H1 (cell line): ENCODE data around the gene CRTAC1. TPM values are rescaled to one million over a fixed set of nuclear protein-coding genes. Genes with fewer than 3 reads are reported as not detected.

Source experiments
- CTCF ChIA-PET: fragments of 300-600 bp; sonication (Branson Sonifier 250); formaldehyde crosslinking; loops from one replicate; lab custom pipeline; 2021; ENCODE audit not compliant: partially characterized antibody; lab: Charles Lee
- POLR2A ChIA-PET: fragments of 300-600 bp; sonication (Branson Sonifier 250); formaldehyde crosslinking; loops from one replicate; lab custom pipeline; 2021; ENCODE audit warnings: inconsistent platforms; ENCODE audit not compliant: partially characterized antibody; lab: Charles Lee
- DNase-seq, 2 experiments: peaks; one replicate each; pipeline versions ENCODE4 v3.0.0 to v3.0.0-alpha.2; 2010 to 2022; ENCODE audit warnings: low spot score in 2 of 2, low read depth in 1 of 2, mixed read lengths in 1 of 2
- FAIRE-seq: peaks from 2 replicates; lab custom pipeline; 2011; peaks lifted over from hg19 to GRCh38; lab: Jason Lieb, UNC
- H2AFZ ChIP-seq: 2 replicates; pipeline ENCODE4 v1.8.1; 2012; ENCODE audit warnings: low read length, inconsistent platforms
- H2AK5ac ChIP-seq: 2 replicates; pipeline ENCODE4 v1.6.1; 2013; ENCODE audit warnings: low read depth, low read length
- H2BK120ac ChIP-seq: replicated peaks from 2 replicates; pipeline ENCODE3; 2013; ENCODE audit warnings: low read depth, low read length, inconsistent platforms
- H2BK12ac ChIP-seq: 2 replicates; pipeline ENCODE4 v1.6.1; 2013; ENCODE audit warnings: low read depth, low read length
- H2BK15ac ChIP-seq: 2 replicates; pipeline ENCODE4 v1.6.1; 2013; ENCODE audit warnings: low read length
- H2BK20ac ChIP-seq: 2 replicates; pipeline ENCODE4 v1.6.1; 2013; ENCODE audit warnings: low read length
- H2BK5ac ChIP-seq: 2 replicates; pipeline ENCODE4 v1.6.1; 2013; ENCODE audit warnings: low read depth, low read length
- H3K14ac ChIP-seq: 2 replicates; pipeline ENCODE4 v1.6.1; 2013; ENCODE audit warnings: inconsistent platforms; ENCODE audit not compliant: insufficient read length
- H3K18ac ChIP-seq: 2 replicates; pipeline ENCODE4 v1.6.1; 2013; ENCODE audit warnings: low read length; ENCODE audit errors: extremely low read depth
- H3K23ac ChIP-seq: 2 replicates; pipeline ENCODE4 v1.6.1; 2013; ENCODE audit warnings: inconsistent platforms; ENCODE audit not compliant: insufficient read length
- H3K23me2 ChIP-seq: 2 replicates; pipeline ENCODE4 v1.6.1; 2013; ENCODE audit warnings: low read depth, low read length
- H3K27ac ChIP-seq: 2 replicates; pipeline ENCODE4 v1.6.1; 2011; ENCODE audit warnings: low read depth, low read length, inconsistent platforms
- H3K27me3 ChIP-seq, 4 experiments: replicated peaks in 1 of 4; 1 replicate in 1 of 4; 2 replicates in 3 of 4; pipeline versions ENCODE4 v1.6.1 to v1.8.1; 2011 to 2013; ENCODE audit warnings: low read length in 3 of 4, mild to moderate bottlenecking in 3 of 4, inconsistent platforms in 2 of 4, mixed read lengths in 2 of 4, moderate library complexity in 1 of 4; ENCODE audit not compliant: control insufficient read depth in 3 of 4, insufficient read depth in 3 of 4; ENCODE audit errors: extremely low read depth in 1 of 4
- H3K36me3 ChIP-seq, 4 experiments: 2 replicates each; pipeline versions ENCODE4 v1.6.1 to v1.8.1; 2011 to 2013; ENCODE audit warnings: mild to moderate bottlenecking in 4 of 4, low read length in 3 of 4, moderate library complexity in 2 of 4, control low read depth in 1 of 4, inconsistent platforms in 1 of 4; ENCODE audit not compliant: insufficient read depth in 4 of 4, control insufficient read depth in 2 of 4
- H3K4ac ChIP-seq: replicated peaks from 2 replicates; pipeline ENCODE3; 2013; ENCODE audit warnings: low read length, low read depth, mixed read lengths, inconsistent platforms; ENCODE audit not compliant: insufficient read length
- H3K4me1 ChIP-seq, 4 experiments: replicated peaks in 1 of 4; 1 replicate in 1 of 4; 2 replicates in 3 of 4; pipeline versions ENCODE4 v1.6.1 to v1.8.1; 2011 to 2013; ENCODE audit warnings: low read length in 3 of 4, inconsistent platforms in 2 of 4, mixed read lengths in 1 of 4; ENCODE audit not compliant: insufficient read depth in 4 of 4, control insufficient read depth in 3 of 4
- H3K4me2 ChIP-seq, 2 experiments: 2 replicates each; pipeline versions ENCODE4 v1.6.1 to v1.8.1; 2011 to 2013; ENCODE audit warnings: low read depth in 2 of 2, low read length in 2 of 2, control low read depth in 1 of 2, inconsistent platforms in 1 of 2, mild to moderate bottlenecking in 1 of 2; ENCODE audit not compliant: insufficient read depth in 1 of 2
- H3K4me3 ChIP-seq, 4 experiments: fragments of 200-600, 300-600 bp in 1 of 4; sonication (generic), shearing (Covaris generic), sonication (Bioruptor Twin) in 1 of 4; 2 replicates each; pipeline versions ENCODE4 v1.5.1 to v1.8.1; 2011 to 2016; ENCODE audit warnings: low read length in 4 of 4, low read depth in 3 of 4, control low read depth in 2 of 4, inconsistent platforms in 2 of 4, mild to moderate bottlenecking in 2 of 4, mixed read lengths in 1 of 4, moderate library complexity in 1 of 4; ENCODE audit not compliant: insufficient read depth in 2 of 4; ENCODE audit errors: extremely low read depth in 1 of 4
- H3K56ac ChIP-seq: replicated peaks from 2 replicates; pipeline ENCODE3; 2013; ENCODE audit warnings: low read depth, mild to moderate bottlenecking, mixed read lengths, low read length, inconsistent platforms; ENCODE audit not compliant: insufficient read length
- H3K79me1 ChIP-seq: 2 replicates; pipeline ENCODE4 v1.6.1; 2013; ENCODE audit warnings: low read depth, low read length, control low read depth
- H3K79me2 ChIP-seq, 2 experiments: 2 replicates each; pipeline versions ENCODE4 v1.6.1 to v1.8.1; 2012 to 2013; ENCODE audit warnings: low read length in 2 of 2, mild to moderate bottlenecking in 2 of 2, inconsistent platforms in 1 of 2; ENCODE audit not compliant: insufficient read depth in 2 of 2, control insufficient read depth in 1 of 2
- H3K9ac ChIP-seq, 4 experiments: replicated peaks in 1 of 4; 1 replicate in 1 of 4; 2 replicates in 3 of 4; pipeline versions ENCODE4 v1.6.1 to v1.8.1; 2011 to 2013; ENCODE audit warnings: low read depth in 3 of 4, low read length in 3 of 4, control low read depth in 2 of 4, mild to moderate bottlenecking in 2 of 4, moderate library complexity in 2 of 4, inconsistent platforms in 1 of 4; ENCODE audit errors: extremely low read depth in 1 of 4
- H3K9me3 ChIP-seq, 2 experiments: 2 replicates each; pipeline versions ENCODE4 v1.6.1 to v1.8.1; 2012 to 2013; ENCODE audit warnings: mild to moderate bottlenecking in 2 of 2, moderate library complexity in 2 of 2, control low read depth in 1 of 2, inconsistent platforms in 1 of 2, low read depth in 1 of 2, low read length in 1 of 2, mixed read lengths in 1 of 2; ENCODE audit not compliant: insufficient read depth in 2 of 2
- H4K20me1 ChIP-seq, 2 experiments: replicated peaks in 1 of 2; 2 replicates each; pipeline versions ENCODE3 to v1.8.1; 2011 to 2013; ENCODE audit warnings: inconsistent platforms in 2 of 2, low read length in 2 of 2, mild to moderate bottlenecking in 1 of 2; ENCODE audit not compliant: insufficient read depth in 2 of 2, control insufficient read depth in 1 of 2
- H4K5ac ChIP-seq: 2 replicates; pipeline ENCODE4 v1.6.1; 2013; ENCODE audit warnings: low read length, low read depth, mixed read lengths, inconsistent platforms; ENCODE audit not compliant: insufficient read length
- H4K8ac ChIP-seq: 2 replicates; pipeline ENCODE4 v1.8.0; 2013; ENCODE audit warnings: mild to moderate bottlenecking, moderate library complexity, low read length, inconsistent platforms; ENCODE audit not compliant: insufficient read depth; ENCODE audit errors: extremely low read depth
- H4K91ac ChIP-seq: replicated peaks from 2 replicates; pipeline ENCODE3; 2013; ENCODE audit warnings: low read length, mixed read lengths, inconsistent platforms; ENCODE audit not compliant: insufficient read length
- KDM1A ChIP-seq: fragments of 200-600, 300-600 bp; sonication (generic); IDR thresholded peaks from 2 replicates; pipeline ENCODE4 v1.7.1; 2016; ENCODE audit warnings: mild to moderate bottlenecking, low read length, borderline replicate concordance
- POLR2AphosphoS5 ChIP-seq: IDR thresholded peaks from 2 replicates; pipeline ENCODE4 v1.6.1; 2011; ENCODE audit warnings: low read depth, low read length
- SP4 ChIP-seq: IDR thresholded peaks from 2 replicates; pipeline ENCODE4 v1.6.1; 2012; ENCODE audit warnings: low read length, inconsistent platforms
- WGBS, 2 experiments: shearing (Covaris generic) in 1 of 2; methylation state at CpG; one replicate each; pipeline versions ENCODE4 v1.1.6 to v1.1.7; 2013 to 2015; ENCODE audit warnings: low lambda C conversion rate in 2 of 2, mixed read lengths in 2 of 2, inconsistent platforms in 1 of 2, low coverage in 1 of 2, missing lambda C conversion rate in 1 of 2; ENCODE audit not compliant: insufficient replicate concordance in 2 of 2, insufficient coverage in 1 of 2, insufficient read length in 1 of 2; ENCODE audit errors: extremely low coverage in 1 of 2, missing lambda C conversion rate in 1 of 2; 5-methylcytosine and 5-hydroxymethylcytosine counted together
- polyA plus RNA-seq, 7 experiments: library from polyadenylated mRNA; depleted of rRNA in 3 of 7; stranded (reverse) in 5 of 7; unstranded in 2 of 7; fragments of >200 nt in 5 of 7; fragments of 200-250 nt in 2 of 7; gene quantifications; 1 replicate in 5 of 7; 2 replicates in 1 of 7; 4 replicates in 1 of 7; pipeline versions ENCODE4 v1.2.1 to v1.2.3, GENCODE V29; 2011 to 2013; ENCODE audit warnings: missing spikeins in 2 of 7, mixed read lengths in 2 of 7
- total RNA-seq: library from RNA; stranded (reverse); fragmentation: NEBNext Ultra II Directional; extraction: Animal tissue kit (Norgen Biotek cat#: 25700); gene quantifications from 2 replicates; pipeline ENCODE4 v1.2.1, GENCODE V29; 2021

The CRTAC1 gene
- total and polyA plus RNA-seq, 2 of the 8 experiments (the other 6 are each of a cell fraction or from before 2014, with no cell fraction given) = 0.91 to 1.2 TPM

GRCh38 chr10:97854743-97855142 lies 175.7 kb downstream of the CRTAC1 start:
- Histone ChIP-seq H3K23me2 (peaks cover 1% of the 10 kb centered on the region; the same call in 1 of the 2 replicates), H3K4me1 (peaks cover 0 to 4% (median under 1%) of the 10 kb centered on the region in 4 experiments; a peak in 6 of 7 replicates), H2BK5ac (no peak overlapping the region), H3K36me3 (no peaks in the 10 kb centered on the region), H3K14ac (no peak overlapping the region), H3K56ac (no peak overlapping the region), H3K4ac (no peak overlapping the region), H3K23ac (no peak overlapping the region), H3K9me3 (no peaks in the 10 kb centered on the region), H4K5ac (no peak overlapping the region), H2BK20ac (no peak overlapping the region), H3K79me2 (no peaks in the 10 kb centered on the region), H2BK120ac (no peak overlapping the region), H2AFZ (no peak overlapping the region), H3K9ac (no peak overlapping the region), H4K8ac (no peak overlapping the region), H2BK15ac (no peak overlapping the region), H3K4me3 (no peak overlapping the region), H3K79me1 (no peaks in the 10 kb centered on the region), H4K91ac (no peak overlapping the region), H3K27ac (no peak overlapping the region), H2BK12ac (no peak overlapping the region), H3K18ac (no peak overlapping the region), H3K27me3 (peaks cover 0 to 18% (median 10%) of the 10 kb centered on the region in 4 experiments; a peak in 6 of 7 replicates), H3K4me2 (no peak overlapping the region), H4K20me1 (peaks cover 0 to 3% of the 10 kb centered on the region in 2 experiments), H2AK5ac (no peak overlapping the region)
- ChIA-PET CTCF (interaction anchor here (1.8 kb wide), 1 partner anchor 62 kb away, joined by 6 read pairs; no protein-coding TSS in a partner anchor), POLR2A (no interaction called here)
- FAIRE-seq = no peak
- no peak for DNase-seq
- 88% methylated on average over 3 of the region's 3 CpGs; no CpG with 5 or more reads in 1 of the 2 experiments for WGBS, 2 experiments
- TF ChIP-seq POLR2AphosphoS5 = no peak
- no peak for TF ChIP-seq SP4
- no peak for TF ChIP-seq KDM1A
